HG02943 (cell line): ENCODE results near the gene GAS7.

Source experiments
- ATAC-seq: cut with Tn5 transposase; IDR thresholded peaks from one replicate; pipeline ENCODE4 v1.9.1; 2021; ENCODE audit warnings: mild to moderate bottlenecking, low read depth, moderate library complexity; ENCODE audit not compliant: unreplicated experiment

Gene GAS7

DNA sequence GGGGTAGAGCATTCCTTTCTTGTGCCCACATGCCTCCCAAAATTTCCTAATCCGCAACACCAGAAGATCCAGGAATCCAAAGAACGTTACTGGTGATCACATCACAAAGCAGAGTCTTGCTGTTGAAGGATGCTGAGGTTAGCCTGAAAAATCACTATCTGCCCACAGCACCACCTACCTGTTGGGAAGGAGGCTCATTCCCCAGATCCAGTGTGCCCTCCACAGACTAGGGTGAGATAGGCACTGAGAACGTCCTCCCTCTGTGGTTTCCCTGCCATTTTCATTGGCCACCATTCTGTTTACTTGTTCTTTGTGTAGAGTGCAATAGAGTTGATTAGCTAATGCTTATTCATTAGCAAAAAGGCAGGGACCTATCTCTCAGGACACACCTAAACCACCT is 323.7 kb downstream of the GAS7 start:
- ATAC-seq, result no peak

GRCh38 chr17:9872852-9873251 is 325.6 kb downstream of the GAS7 start:
- no peak for ATAC-seq

- ATAC-seq, result no peak
Measured at GRCh38 chr17:9868552-9868951, 329.9 kb downstream of the GAS7 start.

- no peak for ATAC-seq
Measured at GRCh38 chr17:9865586-9865985, 332.8 kb downstream of the GAS7 start.

- no peak for ATAC-seq
Measured at GRCh38 chr17:9862949-9863348, 335.5 kb downstream of the GAS7 start.

GRCh38 chr17:9862220-9862619 is 336.2 kb downstream of the GAS7 start:
- no peak for ATAC-seq

GRCh38 chr17:9860851-9861250 is 337.6 kb downstream of the GAS7 start:
- no peak for ATAC-seq
